SH-SY5Y (cell line): ENCODE data around the gene ARMC9.

Experiments
- GATA2 ChIP-seq: IDR thresholded peaks from 2 replicates; pipeline ENCODE4 v1.6.1; 2011; ENCODE audit warnings: mild to moderate bottlenecking, low read depth, low read length
- GATA3 ChIP-seq: IDR thresholded peaks from 2 replicates; pipeline ENCODE4 v1.6.1; 2011; ENCODE audit warnings: low read depth, mild to moderate bottlenecking, low read length, moderate library complexity

DNA sequence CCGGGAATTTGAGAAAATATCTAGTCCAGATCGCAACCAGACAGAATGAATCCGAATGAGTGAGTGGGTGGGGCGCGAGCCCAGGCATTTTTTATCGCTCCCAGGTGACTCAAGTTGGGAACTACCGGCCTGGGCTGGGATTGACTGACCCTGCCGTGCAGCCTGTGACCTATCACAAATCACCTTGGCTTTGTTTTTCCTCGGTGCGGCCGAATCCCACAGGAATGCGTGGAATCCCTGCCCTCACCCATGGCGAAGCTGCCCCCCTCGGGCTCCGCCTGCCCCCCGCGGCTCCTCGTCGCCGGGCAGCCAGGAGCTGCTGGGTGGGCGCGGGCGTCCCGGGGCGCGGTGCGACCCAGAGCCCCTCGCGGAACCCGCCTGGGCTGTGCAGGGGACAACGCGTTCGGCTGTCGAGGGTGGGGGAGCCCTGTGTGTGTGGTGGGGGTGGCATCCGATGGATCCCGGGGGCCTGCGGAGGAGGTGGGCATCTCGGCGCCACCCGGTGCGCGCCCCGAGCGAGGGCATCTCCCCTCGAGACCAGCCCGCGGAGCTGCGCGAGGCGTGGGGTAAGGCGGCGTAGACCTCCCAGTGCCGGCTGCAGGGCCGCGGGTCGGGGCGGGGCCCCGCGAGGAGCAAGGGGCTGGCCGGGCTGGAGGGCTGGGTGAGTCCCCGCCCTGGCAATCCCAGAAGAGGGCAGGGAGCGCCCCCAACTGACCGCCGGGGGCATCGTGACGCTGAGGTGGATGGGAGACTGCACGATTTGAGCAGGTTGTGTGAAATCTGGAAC lies 213.6 kb downstream of the ARMC9 start:
- TF ChIP-seq GATA2 (no peak), GATA3 (no peak)
